Measurements from ENCODE around the gene PDCD2L.

GRCh38 chr19:34382471-34382870, 21.7 kb upstream of the PDCD2L start:
- TF ChIP-seq POLR2AphosphoS5 (IDR thresholded peaks at IDR 0.05; ENCODE audit: borderline replicate concordance, low read depth, low read length) (no peak), EZH2 (IDR thresholded peaks at IDR 0.05) (no peak), FOXP2 (optimal IDR thresholded peaks at IDR 0.05; ENCODE audit: control extremely low read depth, extremely low read length, insufficient read depth) (no peak)
